ACC112 (cell line): Measurements from ENCODE around the gene SLC39A12.

ENCODE experiments used
- H2AFZ ChIP-seq: fragments of 200-600 bp; sonication (generic); one replicate; pipeline ENCODE4 v1.6.0; 2017; ENCODE audit warnings: antibody characterized with exemption, low read length; ENCODE audit not compliant: unreplicated experiment
- H3K27ac ChIP-seq: fragments of 200-600 bp; sonication (generic); 2 replicates; pipeline ENCODE4 v1.5.1; 2014; ENCODE audit warnings: low read depth, mild to moderate bottlenecking, antibody characterized with exemption, low read length, moderate library complexity
- H3K27me3 ChIP-seq: fragments of 200-600 bp; sonication (generic); 2 replicates; pipeline ENCODE4 v1.6.1; 2014; ENCODE audit warnings: mild to moderate bottlenecking, antibody characterized with exemption, low read length, moderate library complexity, mixed read lengths; ENCODE audit not compliant: insufficient read depth
- H3K36me3 ChIP-seq: fragments of 200-600 bp; sonication (generic); 2 replicates; pipeline ENCODE4 v1.6.1; 2016; ENCODE audit warnings: mild to moderate bottlenecking, antibody characterized with exemption, low read length, moderate library complexity, mixed read lengths; ENCODE audit not compliant: insufficient read depth
- H3K4me1 ChIP-seq: fragments of 200-600 bp; sonication (generic); one replicate; pipeline ENCODE4 v1.6.1; 2016; ENCODE audit warnings: low read length, mixed read lengths; ENCODE audit not compliant: insufficient read depth, unreplicated experiment, control insufficient read depth
- H3K4me3 ChIP-seq: fragments of 200-600 bp; sonication (generic); 2 replicates; pipeline ENCODE4 v1.5.1; 2014; ENCODE audit warnings: mild to moderate bottlenecking, low read depth, low read length
- H3K79me2 ChIP-seq: fragments of 200-600 bp; sonication (generic); one replicate; pipeline ENCODE4 v1.6.0; 2016; ENCODE audit warnings: low read length; ENCODE audit not compliant: control insufficient read depth, unreplicated experiment, insufficient read depth

The SLC39A12 gene

DNA sequence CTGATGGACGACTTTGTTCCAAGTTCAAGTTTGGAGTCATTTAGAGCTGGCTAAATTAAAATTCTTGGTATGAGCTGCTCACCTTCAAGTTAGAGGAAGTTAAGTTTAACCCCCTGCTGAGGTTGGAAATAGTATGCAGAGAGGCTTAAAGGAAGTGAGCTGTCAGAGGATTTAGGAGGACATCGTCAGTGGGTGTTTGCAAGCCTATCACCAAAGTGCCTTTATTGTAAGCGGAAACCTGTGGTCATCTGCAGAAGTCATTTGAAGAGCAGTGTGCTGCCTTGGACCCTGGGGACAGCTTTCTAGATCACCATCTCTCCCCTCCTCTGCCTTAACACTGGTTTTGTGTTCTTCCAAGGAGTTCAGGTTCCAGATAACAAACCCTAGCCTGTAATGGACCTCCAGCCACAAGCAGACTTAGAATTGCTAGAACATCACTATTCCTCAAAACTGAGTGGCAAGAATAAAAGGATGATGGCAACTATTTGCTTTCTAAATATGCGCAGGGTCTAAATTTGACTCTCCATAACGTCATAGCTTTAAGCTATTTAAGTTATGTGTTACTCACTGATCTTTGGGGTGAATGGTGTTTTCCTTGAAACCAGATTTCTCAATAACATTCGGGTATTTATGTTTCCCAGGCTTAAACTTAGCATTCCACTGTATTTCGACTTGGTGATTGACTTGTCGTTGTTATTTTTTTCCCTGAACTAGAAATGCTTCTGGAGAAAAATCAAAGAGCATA lies 93.4 kb downstream of the SLC39A12 start:
- H3K79me2 ChIP-seq, result no peaks in the 10 kb centered on the region
- H3K27me3 ChIP-seq, result no peaks in the 10 kb centered on the region
- no peak overlapping the region for H2AFZ ChIP-seq
- H3K36me3 ChIP-seq, result no peaks in the 10 kb centered on the region
- no peak overlapping the region for H3K4me3 ChIP-seq
- H3K27ac ChIP-seq, result peak overlapping the region; percentile 51
- peaks cover 31% of the 10 kb centered on the region for H3K4me1 ChIP-seq

DNA sequence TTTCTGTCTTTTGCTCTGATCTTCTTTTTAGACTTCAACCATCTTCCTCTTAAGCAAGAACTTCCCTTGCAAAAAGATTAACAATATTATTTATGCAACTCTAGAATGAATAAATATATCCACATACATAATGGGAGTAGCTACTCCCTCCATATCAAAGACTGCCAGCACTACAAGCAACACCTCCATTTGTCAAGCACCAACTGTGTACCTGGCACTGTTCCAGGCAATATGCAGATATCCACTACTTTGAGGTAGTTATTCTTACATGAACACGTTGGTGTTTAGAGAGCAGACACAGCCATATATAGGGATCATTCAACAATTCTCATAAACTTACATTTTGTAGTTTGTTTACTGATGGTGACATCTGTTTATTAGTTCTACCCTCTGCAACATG lies 104.9 kb downstream of the SLC39A12 start:
- H3K27ac ChIP-seq, result no peak overlapping the region
- H3K4me3 ChIP-seq, result no peak overlapping the region
- no peaks in the 10 kb centered on the region for H3K27me3 ChIP-seq
- H3K79me2 ChIP-seq, result no peaks in the 10 kb centered on the region
- H3K4me1 ChIP-seq, result no peaks in the 10 kb centered on the region
- H2AFZ ChIP-seq, result no peak overlapping the region
- H3K36me3 ChIP-seq, result no peaks in the 10 kb centered on the region

DNA sequence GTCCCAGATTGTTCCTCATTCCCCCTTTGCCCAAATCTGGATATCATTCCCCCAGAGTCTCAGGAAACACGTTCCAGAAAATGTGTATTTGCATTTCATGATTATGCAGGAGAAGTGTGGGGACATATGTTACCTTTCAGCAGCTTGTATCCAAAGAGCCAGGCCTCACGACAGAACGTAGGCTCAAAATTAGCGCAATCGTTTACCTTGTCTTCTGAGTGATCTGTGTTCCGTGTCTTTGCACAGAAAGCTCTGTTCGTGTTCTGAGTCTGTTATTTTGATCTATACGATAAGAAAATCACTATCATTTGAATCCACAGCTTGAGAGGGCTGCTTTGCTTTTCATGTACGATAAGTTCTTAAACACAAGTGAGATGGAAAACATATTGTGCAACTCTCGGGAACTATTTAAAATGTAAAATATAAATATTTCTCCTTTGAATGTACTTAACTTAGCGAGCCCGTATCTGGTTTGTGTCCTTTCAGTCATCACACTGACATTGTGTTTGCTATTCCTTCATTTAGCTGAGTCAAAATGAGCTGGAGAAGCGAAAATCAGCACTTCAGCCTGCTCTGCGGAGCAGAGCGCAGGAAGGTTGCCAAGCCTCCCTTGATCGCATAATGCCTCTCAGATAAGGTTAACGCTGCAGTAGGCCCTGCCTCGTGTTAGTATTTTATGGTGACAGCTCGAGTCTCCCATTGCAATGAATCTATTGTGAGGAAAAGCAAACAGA lies 108.3 kb downstream of the SLC39A12 start:
- no peak overlapping the region for H3K27ac ChIP-seq
- no peak overlapping the region for H2AFZ ChIP-seq
- no peaks in the 10 kb centered on the region for H3K36me3 ChIP-seq
- no peaks in the 10 kb centered on the region for H3K79me2 ChIP-seq
- H3K4me3 ChIP-seq, result no peak overlapping the region
- no peaks in the 10 kb centered on the region for H3K27me3 ChIP-seq
- no peaks in the 10 kb centered on the region for H3K4me1 ChIP-seq

DNA sequence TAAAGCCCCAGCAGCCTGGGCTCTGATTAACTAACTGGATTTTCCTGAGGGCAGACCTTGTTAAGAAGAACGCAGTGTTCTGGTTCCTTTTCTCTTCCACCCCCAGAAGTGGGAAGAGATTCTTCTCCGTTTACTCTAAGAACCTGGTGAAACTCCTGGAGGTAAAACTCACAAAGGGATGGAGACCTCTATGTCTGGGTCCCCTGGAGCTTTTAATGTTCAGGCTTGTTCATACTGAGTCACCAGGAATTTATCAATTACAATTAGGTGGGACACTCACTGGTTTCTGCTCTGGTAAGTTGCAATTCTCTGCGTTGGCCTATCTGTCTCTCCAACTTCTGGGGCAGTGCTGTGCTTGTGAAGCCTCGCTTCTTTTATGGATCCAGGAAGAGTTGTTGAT lies 115.2 kb downstream of the SLC39A12 start:
- Histone ChIP-seq H2AFZ (no peak overlapping the region), H3K27ac (no peak overlapping the region), H3K27me3 (no peaks in the 10 kb centered on the region), H3K36me3 (no peaks in the 10 kb centered on the region), H3K79me2 (no peaks in the 10 kb centered on the region), H3K4me3 (no peak overlapping the region), H3K4me1 (no peaks in the 10 kb centered on the region)

DNA sequence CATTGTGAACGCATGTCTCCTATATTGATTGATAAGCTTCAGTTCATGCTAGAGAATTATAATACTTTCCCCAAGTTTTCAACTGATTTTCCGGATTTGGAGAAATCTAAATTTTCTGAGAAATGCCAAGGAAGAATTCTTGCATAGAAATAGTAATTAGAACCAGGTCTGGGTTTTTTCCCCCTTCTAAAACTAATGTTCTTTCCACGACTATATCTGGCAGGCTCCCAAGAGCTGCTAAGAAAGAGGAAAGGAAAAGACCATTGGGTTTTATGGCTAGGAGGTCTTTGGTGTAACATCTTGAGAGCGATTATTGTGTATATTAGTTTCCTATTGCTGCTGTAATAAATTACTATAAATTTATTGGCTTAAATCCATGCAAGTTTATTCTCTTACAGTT lies 116.7 kb downstream of the SLC39A12 start:
- Histone ChIP-seq H3K36me3 (no peaks in the 10 kb centered on the region), H3K27me3 (no peaks in the 10 kb centered on the region), H3K27ac (no peak overlapping the region), H3K4me1 (no peaks in the 10 kb centered on the region), H3K4me3 (no peak overlapping the region), H3K79me2 (no peaks in the 10 kb centered on the region), H2AFZ (no peak overlapping the region)

DNA sequence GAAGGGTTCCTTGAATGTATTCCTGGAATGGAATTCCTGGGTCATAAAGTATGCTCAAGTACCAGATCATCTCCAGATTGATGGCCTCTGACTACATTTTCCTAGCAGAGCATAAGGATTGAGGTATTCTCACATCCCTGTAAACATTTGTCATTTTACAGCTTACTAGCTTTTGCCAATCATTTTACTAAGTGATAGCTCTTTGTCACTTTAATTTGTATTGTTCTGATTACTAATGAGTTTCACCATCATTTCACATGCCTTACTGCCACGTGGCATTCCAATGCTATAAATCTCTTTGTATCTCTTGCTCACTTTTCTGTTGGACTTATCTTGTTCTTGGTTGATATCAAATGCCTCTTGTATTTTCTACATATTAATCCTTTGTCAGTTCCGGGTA lies 119.9 kb downstream of the SLC39A12 start:
- Histone ChIP-seq H2AFZ (no peak overlapping the region), H3K4me1 (no peaks in the 10 kb centered on the region), H3K36me3 (no peaks in the 10 kb centered on the region), H3K79me2 (no peaks in the 10 kb centered on the region), H3K27ac (no peak overlapping the region), H3K4me3 (no peak overlapping the region), H3K27me3 (0 out of 2 replicates have a peak, but pooled peaks cover 4% of the 10 kb centered on the region)

DNA sequence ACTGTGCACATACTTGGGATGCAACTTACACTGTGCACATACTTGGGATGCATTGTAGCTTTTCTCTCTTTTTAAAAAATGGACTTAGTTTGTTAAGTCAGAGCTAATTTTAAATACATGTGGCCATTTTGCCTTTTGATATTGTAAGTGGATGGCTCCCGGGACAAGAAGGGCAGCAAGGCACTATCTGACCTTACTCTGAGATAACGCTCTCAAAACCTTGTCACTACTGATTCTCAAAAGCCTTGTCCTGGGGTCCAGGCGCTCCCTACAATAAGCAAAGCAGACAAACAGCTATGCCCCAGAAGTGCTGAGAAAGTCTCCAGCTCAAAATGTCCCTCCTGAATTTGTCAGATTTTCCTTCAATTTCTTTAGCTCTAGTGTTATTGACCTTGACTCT lies 121.6 kb downstream of the SLC39A12 start:
- H3K4me1 ChIP-seq, result no peaks in the 10 kb centered on the region
- 0 out of 2 replicates have a peak, but pooled peaks cover 4% of the 10 kb centered on the region for H3K27me3 ChIP-seq
- H3K4me3 ChIP-seq, result no peak overlapping the region
- no peaks in the 10 kb centered on the region for H3K36me3 ChIP-seq
- no peak overlapping the region for H3K27ac ChIP-seq
- H2AFZ ChIP-seq, result no peak overlapping the region
- no peaks in the 10 kb centered on the region for H3K79me2 ChIP-seq

- H3K4me3 ChIP-seq, result no peak overlapping the region
- no peaks in the 10 kb centered on the region for H3K79me2 ChIP-seq
- no peaks in the 10 kb centered on the region for H3K4me1 ChIP-seq
- no peak overlapping the region for H2AFZ ChIP-seq
- 0 out of 2 replicates have a peak, but pooled peaks cover 4% of the 10 kb centered on the region for H3K27me3 ChIP-seq
- H3K36me3 ChIP-seq, result no peaks in the 10 kb centered on the region
- no peak overlapping the region for H3K27ac ChIP-seq
Observed at GRCh38 chr10:18075881-18076280, 124.2 kb downstream of the SLC39A12 start.

GRCh38 chr10:18079665-18080295 lies 128.1 kb downstream of the SLC39A12 start:
- H3K27ac ChIP-seq, result no peak overlapping the region
- H3K4me3 ChIP-seq, result no peak overlapping the region
- H3K4me1 ChIP-seq, result no peaks in the 10 kb centered on the region
- no peak overlapping the region for H2AFZ ChIP-seq
- H3K79me2 ChIP-seq, result no peaks in the 10 kb centered on the region
- peaks cover 31% of the 10 kb centered on the region for H3K27me3 ChIP-seq
- no peaks in the 10 kb centered on the region for H3K36me3 ChIP-seq

DNA sequence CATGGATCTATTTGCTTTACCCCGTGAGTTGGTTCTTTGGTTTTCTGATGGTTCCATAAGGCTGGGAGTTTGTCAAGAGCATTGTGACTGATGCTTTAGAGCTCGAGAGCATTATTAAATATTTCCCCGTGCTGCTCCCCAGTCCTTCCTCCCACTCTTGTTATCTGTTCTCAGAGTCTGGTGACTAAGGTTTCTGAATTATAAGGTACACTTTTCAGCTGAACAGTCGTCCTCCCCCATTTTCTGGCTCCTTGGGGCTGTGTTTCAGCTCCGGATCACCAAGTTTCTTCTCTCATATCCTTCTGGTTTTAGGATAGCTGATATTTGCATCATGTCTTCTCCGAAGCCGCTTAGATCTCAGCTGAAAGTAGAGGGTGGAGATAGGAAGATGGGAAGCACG lies 130.7 kb downstream of the SLC39A12 start:
- no peak overlapping the region for H3K27ac ChIP-seq
- no peak overlapping the region for H3K4me3 ChIP-seq
- peaks cover 29% of the 10 kb centered on the region for H3K27me3 ChIP-seq
- H2AFZ ChIP-seq, result no peak overlapping the region
- H3K4me1 ChIP-seq, result no peaks in the 10 kb centered on the region
- no peaks in the 10 kb centered on the region for H3K79me2 ChIP-seq
- no peaks in the 10 kb centered on the region for H3K36me3 ChIP-seq
